Ishikawa (cell line): Measurements from ENCODE around the gene MCF2L.

ENCODE experiments used
- CEBPB ChIP-seq: IDR thresholded peaks from 2 replicates; pipeline ENCODE4 v1.6.1; 2012
- CREB1 ChIP-seq: IDR thresholded peaks from 2 replicates; pipeline ENCODE4 v1.6.1; 2012; ENCODE audit warnings: low read depth
- EGR1 ChIP-seq: IDR thresholded peaks from 2 replicates; pipeline ENCODE4 v1.6.1; 2012
- EP300 ChIP-seq: IDR thresholded peaks from 2 replicates; pipeline ENCODE4 v1.6.1; 2012; ENCODE audit warnings: borderline replicate concordance
- FOXM1 ChIP-seq: IDR thresholded peaks from 2 replicates; pipeline ENCODE4 v1.6.1; 2012; ENCODE audit warnings: low read depth, borderline replicate concordance
- MAX ChIP-seq: IDR thresholded peaks from 2 replicates; pipeline ENCODE4 v1.6.1; 2012
- NFIC ChIP-seq: IDR thresholded peaks from 2 replicates; pipeline ENCODE4 v1.6.1; 2012
- RAD21 ChIP-seq: IDR thresholded peaks from 2 replicates; pipeline ENCODE4 v1.6.1; 2012; ENCODE audit warnings: low read depth
- REST ChIP-seq: IDR thresholded peaks from 2 replicates; pipeline ENCODE4 v1.6.1; 2012; ENCODE audit warnings: low read depth, mild to moderate bottlenecking
- TAF1 ChIP-seq: IDR thresholded peaks from 2 replicates; pipeline ENCODE4 v1.6.1; 2012; ENCODE audit warnings: low read depth, mild to moderate bottlenecking
- TCF12 ChIP-seq: IDR thresholded peaks from 2 replicates; pipeline ENCODE4 v1.6.1; 2012; ENCODE audit warnings: low read depth
- TEAD4 ChIP-seq: IDR thresholded peaks from 2 replicates; pipeline ENCODE4 v1.6.1; 2012
- YY1 ChIP-seq: IDR thresholded peaks from 2 replicates; pipeline ENCODE4 v1.6.1; 2012; ENCODE audit warnings: low read depth
- ZBTB7A ChIP-seq: IDR thresholded peaks from 2 replicates; pipeline ENCODE4 v1.6.1; 2012; ENCODE audit warnings: low read depth
- TF ChIP-seq, protein P1 (sequence below): IDR thresholded peaks from 2 replicates; pipeline ENCODE4 v1.6.1; 2012

Gene MCF2L

DNA sequence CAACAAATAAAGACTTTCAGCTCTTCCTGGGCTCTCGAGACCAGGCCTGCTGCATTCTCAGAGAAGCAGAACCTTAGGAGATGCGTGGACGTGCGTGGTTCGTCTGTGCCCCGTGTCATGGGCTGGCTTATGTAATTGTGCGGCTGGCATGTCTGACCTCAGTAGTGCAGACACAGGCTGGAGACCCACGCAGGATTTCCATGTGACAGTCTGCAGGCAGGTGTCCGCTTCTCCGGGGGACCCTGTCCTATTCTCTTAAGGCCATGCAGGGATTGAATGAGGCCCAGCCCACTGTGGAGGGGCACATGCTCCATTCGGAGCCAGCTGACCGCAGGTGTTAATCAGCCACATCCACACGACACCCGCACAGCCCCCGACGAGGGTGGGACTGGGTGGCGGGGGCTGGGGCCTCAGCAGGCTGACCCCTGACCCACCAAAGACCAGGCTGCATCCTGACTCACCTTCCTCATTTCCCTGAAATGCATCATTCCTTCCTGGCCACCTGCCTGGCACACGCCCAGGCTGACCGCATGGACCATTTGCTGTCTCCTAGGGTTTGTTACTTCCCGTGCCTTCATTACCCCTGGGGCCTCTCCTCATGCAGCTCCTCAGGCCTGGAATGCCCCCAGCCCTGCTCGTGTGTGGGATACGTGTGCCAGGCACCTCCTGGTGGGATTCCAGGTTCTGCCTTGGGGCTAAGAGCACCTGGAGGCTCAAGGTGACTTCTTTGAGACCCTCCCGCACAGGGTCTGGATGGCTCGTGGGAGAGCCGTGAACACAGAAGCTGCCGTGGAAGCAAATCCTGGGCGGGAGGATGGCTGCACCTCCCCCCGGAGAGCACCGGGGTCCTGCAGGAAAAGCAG, 10.7 kb upstream of the MCF2L start:
- TF ChIP-seq, protein P1, sequence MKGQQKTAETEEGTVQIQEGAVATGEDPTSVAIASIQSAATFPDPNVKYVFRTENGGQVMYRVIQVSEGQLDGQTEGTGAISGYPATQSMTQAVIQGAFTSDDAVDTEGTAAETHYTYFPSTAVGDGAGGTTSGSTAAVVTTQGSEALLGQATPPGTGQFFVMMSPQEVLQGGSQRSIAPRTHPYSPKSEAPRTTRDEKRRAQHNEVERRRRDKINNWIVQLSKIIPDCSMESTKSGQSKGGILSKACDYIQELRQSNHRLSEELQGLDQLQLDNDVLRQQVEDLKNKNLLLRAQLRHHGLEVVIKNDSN = no peak
- no peak for TF ChIP-seq FOXM1
- TF ChIP-seq TAF1 = no peak
- no peak for TF ChIP-seq EGR1
- no peak for TF ChIP-seq CREB1
- TF ChIP-seq NFIC = no peak
- no peak for TF ChIP-seq REST
- no peak for TF ChIP-seq TCF12
- TF ChIP-seq RAD21 = no peak
- TF ChIP-seq MAX = no peak
- TF ChIP-seq CEBPB = no peak
- TF ChIP-seq EP300 = no peak
- no peak for TF ChIP-seq ZBTB7A
- no peak for TF ChIP-seq TEAD4
- TF ChIP-seq YY1 = no peak

- TF ChIP-seq TAF1 (no peak), CREB1 (no peak), TEAD4 (no peak), EP300 (no peak), EGR1 (no peak), REST (no peak), FOXM1 (no peak), RAD21 (no peak)
- TF ChIP-seq, protein P1 = no peak
Measured at GRCh38 chr13:112959206-112959605, 9.8 kb upstream of the MCF2L start.

GRCh38 chr13:112959701-112960542, 9.1 kb upstream of the MCF2L start:
- no peak for TF ChIP-seq EP300
- TF ChIP-seq TAF1 = no peak
- no peak for TF ChIP-seq MAX
- no peak for TF ChIP-seq NFIC
- no peak for TF ChIP-seq REST
- no peak for TF ChIP-seq YY1
- TF ChIP-seq EGR1 = no peak
- TF ChIP-seq TCF12 = no peak
- no peak for TF ChIP-seq TEAD4
- TF ChIP-seq CREB1 = no peak
- TF ChIP-seq, protein P1 = no peak
- no peak for TF ChIP-seq FOXM1
